D721Med (cell line): ENCODE data around the gene CYB5A.

Source experiments
- DNase-seq: peaks from one replicate; pipeline ENCODE4 v3.0.0; 2011; ENCODE audit warnings: low spot score; ENCODE audit not compliant: insufficient read length
- FAIRE-seq: peaks from 2 replicates; lab custom pipeline; 2011; peaks lifted over from hg19 to GRCh38; lab: Jason Lieb, UNC
- TF ChIP-seq, protein P1 (sequence below): IDR thresholded peaks from 2 replicates; pipeline ENCODE4 v1.5.1; 2012; ENCODE audit warnings: mild to moderate bottlenecking, control low read depth; ENCODE audit not compliant: insufficient read depth; ENCODE audit errors: missing control alignments

Gene CYB5A

DNA sequence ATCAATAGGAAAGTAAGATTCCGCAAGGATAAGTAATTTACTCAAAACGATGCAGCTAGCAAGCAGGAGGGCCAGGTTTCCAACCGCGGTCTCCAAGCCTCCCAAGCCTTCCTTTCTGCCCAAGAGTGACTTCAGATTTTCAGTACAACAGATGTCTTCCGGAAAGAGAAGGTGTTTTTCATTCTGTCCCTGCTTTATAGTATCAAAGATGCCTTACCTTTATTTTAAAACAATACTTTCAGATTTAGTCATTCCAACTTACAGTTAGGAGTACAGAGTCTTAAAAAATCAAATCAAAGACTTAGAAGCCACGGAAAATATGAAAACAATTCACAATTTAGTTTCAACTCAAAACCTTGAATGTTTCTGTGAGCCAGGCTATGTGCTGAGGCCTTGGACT is 43.6 kb downstream of the CYB5A start:
- TF ChIP-seq, protein P1, sequence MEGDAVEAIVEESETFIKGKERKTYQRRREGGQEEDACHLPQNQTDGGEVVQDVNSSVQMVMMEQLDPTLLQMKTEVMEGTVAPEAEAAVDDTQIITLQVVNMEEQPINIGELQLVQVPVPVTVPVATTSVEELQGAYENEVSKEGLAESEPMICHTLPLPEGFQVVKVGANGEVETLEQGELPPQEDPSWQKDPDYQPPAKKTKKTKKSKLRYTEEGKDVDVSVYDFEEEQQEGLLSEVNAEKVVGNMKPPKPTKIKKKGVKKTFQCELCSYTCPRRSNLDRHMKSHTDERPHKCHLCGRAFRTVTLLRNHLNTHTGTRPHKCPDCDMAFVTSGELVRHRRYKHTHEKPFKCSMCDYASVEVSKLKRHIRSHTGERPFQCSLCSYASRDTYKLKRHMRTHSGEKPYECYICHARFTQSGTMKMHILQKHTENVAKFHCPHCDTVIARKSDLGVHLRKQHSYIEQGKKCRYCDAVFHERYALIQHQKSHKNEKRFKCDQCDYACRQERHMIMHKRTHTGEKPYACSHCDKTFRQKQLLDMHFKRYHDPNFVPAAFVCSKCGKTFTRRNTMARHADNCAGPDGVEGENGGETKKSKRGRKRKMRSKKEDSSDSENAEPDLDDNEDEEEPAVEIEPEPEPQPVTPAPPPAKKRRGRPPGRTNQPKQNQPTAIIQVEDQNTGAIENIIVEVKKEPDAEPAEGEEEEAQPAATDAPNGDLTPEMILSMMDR = no peak
- DNase-seq (no peak), FAIRE-seq (no peak)

DNA sequence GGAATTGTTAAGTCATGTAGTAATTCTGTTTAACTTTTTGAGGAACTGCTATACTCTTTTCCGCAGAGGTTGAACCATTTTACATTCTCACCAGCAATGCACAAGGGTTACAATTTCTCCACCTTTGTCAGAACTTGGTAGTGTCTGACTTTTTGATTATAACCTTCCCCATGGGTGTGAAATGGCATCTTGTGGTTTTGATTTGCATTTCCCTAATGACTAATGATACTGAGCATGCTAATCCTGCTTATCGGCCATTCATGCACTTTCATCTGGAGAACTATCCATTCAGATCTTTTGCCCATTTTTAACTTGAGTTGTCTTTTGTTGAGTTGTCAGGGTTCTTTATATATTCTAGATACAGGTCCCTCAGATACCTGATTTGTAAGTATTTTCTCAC is 47.2 kb downstream of the CYB5A start:
- DNase-seq (no peak), FAIRE-seq (peak; percentile 94)
- TF ChIP-seq, protein P1 = no peak

DNA sequence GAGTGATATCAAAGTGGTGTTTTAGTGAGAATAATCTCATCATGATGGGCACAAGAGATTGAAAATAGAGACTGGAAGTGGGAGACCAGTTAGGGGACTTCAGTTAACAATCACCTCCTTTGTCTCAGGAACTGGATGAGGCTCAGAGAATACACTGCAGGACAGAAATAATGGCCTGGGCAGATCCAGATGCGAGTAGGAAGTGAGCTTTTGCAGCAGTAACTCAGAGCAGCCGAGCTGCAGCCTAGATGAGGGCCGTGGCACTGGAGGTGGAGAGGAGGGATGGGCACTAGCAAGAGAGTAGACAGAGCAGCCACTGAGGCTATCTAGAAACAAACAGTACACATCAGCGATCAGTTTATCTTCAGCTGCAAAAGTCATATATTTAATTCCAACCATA is 48.6 kb downstream of the CYB5A start:
- TF ChIP-seq, protein P1 = no peak
- FAIRE-seq (peak; percentile 56), DNase-seq (no peak)

DNA sequence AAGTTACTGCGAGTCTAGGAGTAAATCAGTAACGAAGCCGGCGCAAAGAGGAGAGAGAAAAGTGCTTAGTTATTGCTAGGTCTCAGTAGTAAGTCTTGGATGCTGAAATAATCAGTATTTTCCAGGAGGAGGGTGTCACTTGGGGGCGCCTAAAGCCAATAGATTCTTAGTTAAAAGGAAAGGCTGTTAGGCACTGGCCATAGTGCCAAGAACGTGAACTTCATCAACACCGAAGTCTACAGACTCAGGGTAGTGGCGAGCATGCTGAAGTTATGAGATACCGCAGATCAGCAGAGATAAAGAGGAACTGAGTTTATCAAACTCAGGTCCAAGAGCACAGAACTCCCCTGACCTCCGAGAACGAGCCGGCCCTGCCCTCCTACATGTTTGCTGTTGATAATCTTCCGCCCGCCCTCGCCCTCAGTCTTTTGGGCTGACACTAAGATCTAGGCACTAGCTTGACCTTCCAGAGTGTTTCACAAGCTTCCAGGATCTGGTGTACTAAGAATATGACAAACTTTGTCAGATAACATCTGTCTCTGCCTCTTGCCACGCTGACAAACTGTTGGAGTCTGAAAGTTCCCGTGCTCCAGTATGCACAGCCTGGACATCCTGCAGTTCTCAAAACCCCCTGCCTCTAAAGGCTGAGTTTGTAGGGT is 49.2 kb downstream of the CYB5A start:
- TF ChIP-seq, protein P1 = peak; percentile 34
- DNase-seq = no peak
- no peak for FAIRE-seq

DNA sequence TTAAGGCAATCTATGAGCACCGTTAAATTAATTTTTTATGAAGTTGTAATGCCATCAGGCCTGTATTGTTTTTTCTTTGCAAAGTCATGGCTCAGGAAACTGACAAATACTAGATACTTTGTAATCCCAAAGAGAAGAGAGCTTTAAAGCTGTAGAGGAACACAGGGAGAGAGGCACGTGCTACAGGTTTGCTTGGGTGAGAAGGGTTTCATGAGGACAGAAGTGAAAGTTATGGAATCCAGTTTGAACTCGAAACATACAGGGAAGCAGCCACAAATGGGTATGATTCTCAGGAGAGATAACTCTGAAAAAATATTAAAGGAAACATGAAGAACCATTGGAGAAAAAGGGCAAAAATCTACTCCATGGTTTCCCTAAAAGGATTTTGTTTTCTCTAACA is 49.8 kb downstream of the CYB5A start:
- TF ChIP-seq, protein P1 = no peak
- FAIRE-seq = peak; percentile 89
- DNase-seq = no peak

DNA sequence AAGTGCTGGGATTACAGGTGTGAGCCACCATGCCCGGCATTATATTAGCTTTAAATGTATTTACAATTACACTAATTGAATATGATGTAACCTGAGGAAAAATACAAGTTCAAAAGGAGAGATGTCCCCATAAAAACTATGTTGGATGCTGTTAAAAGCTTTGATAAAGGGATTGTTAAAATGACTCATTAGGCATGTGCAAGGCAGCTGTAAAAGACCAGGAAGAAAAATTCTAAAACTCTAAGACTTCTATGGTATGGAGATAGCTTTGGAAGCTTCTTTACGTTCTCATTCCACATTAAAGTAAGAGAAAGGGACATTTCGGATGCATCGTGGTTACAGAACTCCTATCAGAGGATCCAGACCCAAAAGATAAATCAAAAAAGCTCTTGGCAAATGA is 50.3 kb downstream of the CYB5A start:
- DNase-seq (no peak), FAIRE-seq (no peak)
- TF ChIP-seq, protein P1 = no peak

DNA sequence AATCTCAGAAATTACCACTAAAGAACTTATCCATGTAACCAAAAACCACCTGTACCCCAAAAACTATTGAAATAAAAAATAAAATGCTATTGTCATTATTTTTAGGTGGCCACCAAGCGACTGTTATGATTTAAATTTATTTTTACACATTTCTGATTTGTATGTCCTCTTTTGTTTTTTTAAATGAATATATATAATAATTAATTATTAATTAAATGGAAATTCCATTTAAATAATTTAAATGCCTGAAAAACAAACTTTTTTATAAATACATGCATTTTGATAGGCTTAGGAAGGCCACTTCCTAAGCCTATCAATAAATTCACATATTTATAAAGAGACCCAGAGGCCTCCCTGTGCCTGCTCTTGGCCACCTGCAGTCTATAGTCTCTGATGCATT is 52.2 kb downstream of the CYB5A start:
- TF ChIP-seq, protein P1 = no peak
- FAIRE-seq (no peak), DNase-seq (no peak)
